Suppressor macrophage (primary cell): ENCODE results near the gene CAPRIN1.
"Not testable (repeated sequence)": the region's sequence is repeated elsewhere in the genome, so short reads cannot be mapped to it uniquely, and the experiment has no call there.

Experiments
- DNase-seq, 4 experiments: peaks; one replicate each; pipeline ENCODE4 v3.0.0-alpha.2; 2020 to 2022

Gene CAPRIN1

GRCh38 chr11:34086554-34087283 is 35.2 kb downstream of the CAPRIN1 start:
- DNase-seq: peak in 2 of 4 experiments; percentile 12 to 30

DNA sequence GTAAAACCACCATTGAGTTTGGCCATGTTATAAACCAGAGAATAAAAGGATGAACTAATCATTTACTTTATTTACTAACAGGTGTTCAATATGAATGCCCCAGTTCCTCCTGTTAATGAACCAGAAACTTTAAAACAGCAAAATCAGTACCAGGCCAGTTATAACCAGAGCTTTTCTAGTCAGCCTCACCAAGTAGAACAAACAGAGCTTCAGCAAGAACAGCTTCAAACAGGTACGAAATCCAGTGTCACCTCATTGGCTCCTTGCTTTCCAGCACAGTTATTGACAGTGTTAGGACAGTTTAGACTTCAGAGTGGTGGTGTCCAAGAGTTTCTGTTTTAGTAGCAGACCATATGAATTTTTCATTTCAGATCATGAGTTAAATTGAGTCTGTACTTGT is 40.3 kb downstream of the CAPRIN1 start:
- DNase-seq: no peak

DNA sequence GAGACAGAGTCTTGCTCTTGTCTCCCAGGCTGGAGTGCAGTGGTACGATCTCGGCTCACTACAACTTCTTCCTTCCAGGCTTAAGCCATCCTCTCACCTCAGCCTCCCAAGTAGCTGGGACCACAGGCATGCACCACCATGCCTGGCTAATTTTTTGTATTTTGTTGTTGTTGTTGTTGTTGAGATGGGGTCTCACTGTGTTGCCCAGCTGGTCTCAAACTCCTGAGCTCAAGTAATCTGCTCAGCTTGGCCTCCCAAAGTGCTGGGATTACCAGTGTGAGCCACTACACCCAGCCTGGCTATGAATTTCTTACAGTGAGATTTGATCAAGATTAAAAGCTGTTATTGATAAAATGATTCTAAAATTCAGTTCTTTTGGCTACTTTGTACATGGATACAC is 43.4 kb downstream of the CAPRIN1 start:
- not testable (repeated sequence) for DNase-seq

DNA sequence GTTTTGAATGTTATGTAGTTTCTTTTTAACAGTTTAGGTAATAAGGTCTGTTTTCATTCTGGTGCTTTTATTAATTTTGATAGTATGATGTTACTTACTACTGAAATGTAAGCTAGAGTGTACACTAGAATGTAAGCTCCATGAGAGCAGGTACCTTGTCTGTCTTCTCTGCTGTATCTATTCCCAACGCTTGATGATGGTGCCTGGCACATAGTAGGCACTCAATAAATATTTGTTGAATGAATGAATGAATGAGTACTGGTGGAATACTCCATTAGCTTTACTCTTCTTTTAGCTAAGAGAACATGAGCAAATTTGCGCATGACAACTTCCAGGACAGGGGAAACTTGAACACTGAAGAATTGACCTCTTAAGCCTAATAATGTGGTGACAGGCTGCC is 47.3 kb downstream of the CAPRIN1 start:
- no peak for DNase-seq

GRCh38 chr11:34104680-34105078 is 53.1 kb downstream of the CAPRIN1 start:
- DNase-seq: peak in 2 of 4 experiments; percentile 10 to 36

- peak; percentile 98 to 100 (median 99) for DNase-seq
These were observed 53.8 kb downstream of the CAPRIN1 start, which contains the start of gene NAT10 for GRCh38 chr11:34105079-34105956. NAT10 (plus strand) TSS chr11:34105629; CDS start chr11:34108226, 2,597 bp downstream.

DNA sequence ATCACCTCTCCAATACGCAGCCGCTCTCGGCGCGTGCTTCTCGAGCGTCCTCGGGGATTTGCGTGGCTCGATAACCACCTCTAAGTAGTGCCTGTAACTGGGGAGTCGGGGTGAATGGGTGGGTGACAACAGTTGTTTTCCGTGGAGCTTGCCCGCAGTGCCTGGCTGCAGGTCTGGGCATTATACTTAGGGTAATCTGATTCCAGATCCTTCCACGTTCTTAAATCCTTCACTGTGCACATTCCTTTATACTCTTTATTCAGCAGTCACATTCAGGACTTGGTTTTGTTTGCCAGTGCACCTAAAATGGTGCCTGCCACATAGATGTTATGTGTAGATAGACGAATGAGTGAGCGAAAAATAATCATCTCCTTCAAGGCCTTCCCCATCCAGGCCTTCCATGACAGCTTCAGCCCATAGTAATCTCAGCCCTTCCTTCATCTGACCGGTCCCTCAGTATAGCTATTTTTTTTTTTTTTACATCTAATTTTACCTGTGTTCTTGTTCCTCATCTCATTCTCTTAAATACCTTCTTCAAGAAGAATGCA is 54.5 kb downstream of the CAPRIN1 start:
- DNase-seq: peak in 2 of 4 experiments; percentile 8

GRCh38 chr11:34111722-34112270 is 60.3 kb downstream of the CAPRIN1 start:
- DNase-seq: no peak

GRCh38 chr11:34114014-34114413 is 62.5 kb downstream of the CAPRIN1 start:
- no peak for DNase-seq

DNA sequence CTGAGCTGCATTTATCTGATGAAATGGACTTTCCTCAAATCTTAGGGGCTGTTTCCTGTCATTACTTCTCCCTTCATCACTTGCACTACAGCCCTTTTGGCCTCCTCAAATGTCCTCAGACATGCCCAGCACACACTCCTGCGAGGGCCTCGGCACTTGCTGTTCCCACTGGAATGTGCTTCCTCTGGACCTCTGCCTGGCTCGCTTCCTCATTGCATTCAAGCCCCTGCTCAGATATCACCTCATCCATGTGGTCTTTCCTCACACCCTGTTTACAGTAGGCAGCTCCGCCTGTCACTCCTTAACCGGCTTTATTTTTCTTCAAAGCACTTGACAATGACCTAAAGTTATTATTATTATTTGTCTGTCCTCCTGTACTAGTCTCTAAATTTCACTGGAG is 62.9 kb downstream of the CAPRIN1 start:
- DNase-seq: no peak

DNA sequence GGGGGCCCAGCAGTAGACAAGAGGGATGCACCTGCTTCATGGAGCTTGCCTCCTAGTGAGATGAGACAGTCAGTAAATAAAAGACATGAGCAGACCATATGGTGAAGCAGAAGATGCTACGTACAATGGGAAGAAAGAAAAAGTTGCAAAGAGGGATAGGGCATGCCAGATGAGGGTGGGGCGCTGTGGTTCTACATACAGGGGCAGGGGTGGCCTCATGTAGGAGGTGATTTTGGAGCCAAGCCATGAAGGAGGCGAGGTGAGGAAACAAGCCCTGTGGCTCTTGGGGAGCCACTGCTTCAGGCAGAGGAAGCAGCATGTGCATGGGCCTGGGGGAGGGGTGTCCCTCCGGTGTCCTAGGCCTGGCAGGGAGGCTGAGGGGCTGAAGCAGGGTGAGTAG is 69.1 kb downstream of the CAPRIN1 start:
- no peak for DNase-seq

GRCh38 chr11:34124885-34125668 is 73.5 kb downstream of the CAPRIN1 start:
- DNase-seq: no peak

DNA sequence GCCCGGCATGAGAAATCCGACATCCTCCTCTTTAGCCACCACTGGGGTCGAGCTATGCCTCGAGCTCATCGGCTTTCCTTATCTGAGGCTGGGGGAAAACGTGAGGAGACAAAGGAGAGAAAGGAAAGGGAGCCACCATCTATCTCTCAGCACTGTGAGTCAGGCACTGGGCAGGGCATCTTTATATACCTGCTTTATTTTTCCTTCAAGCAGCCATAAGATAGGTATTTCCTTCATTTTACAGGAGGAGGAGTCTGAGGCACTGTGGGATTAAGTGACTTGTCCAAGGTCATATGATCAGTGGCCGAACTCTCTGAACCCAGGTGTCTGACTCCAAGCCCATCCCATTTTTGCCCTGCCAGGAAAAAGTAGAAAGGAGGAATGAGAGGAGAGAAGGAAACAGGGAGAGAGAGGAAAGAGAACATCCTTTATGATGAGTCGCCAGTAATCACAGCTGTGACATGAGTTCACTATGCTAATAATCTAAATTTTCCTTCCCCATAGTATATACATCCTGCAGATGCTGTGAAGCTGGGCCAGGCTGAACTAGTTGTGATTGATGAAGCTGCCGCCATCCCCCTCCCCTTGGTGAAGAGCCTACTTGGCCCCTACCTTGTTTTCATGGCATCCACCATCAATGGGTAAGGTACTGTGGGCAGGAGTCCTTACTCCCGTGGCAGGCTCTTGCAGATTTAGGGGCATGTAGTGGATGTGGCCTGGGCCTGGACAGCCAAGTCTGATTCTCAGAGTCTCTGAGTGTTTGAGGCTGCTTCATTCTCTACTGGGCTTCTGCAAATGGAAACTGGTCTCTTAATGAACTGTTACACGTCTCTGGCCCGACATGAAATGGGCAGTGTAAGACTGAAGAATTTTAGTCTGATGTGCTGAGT is 75.7 kb downstream of the CAPRIN1 start:
- DNase-seq: no peak

DNA sequence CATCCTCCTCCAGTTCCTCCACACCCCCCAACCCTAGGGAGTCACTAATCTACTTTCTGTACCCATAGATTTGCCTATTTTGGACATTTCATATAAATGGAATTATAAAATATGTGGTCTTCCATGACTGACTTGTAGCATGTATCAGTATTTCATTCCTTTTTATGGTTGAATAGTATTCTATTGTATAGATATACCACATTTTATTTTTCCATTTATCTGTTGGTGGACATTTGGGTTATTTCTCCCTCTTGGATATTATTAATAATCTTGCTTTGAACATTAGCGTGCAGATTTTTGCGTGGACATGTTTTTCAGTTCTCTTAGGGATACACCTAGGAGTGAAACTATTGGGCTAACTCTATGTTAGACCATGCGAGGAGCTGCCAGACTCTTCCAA is 77.3 kb downstream of the CAPRIN1 start:
- no peak for DNase-seq

- DNase-seq: no peak
These were observed 80.9 kb downstream of the CAPRIN1 start for GRCh38 chr11:34132261-34132965.

DNA sequence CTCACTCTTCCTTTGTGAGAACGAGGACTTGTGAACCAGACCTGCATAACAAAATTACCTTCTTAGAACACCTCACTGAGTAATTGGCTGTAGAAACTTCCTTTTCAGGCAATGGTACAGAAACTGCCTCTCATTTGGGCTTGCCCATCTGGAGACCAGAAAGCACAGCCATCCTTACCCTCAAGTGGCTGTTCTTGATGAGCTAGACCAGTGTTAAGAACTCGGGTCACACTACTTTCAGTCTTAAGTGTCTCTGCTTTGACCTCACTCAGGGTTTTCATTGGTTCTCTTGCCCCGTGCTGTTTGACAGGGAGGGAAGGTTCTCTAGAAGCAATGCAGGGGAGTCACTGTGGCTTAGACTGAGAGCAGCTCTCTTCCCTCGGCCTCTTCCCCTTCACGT is 83.2 kb downstream of the CAPRIN1 start:
- DNase-seq: no peak

DNA sequence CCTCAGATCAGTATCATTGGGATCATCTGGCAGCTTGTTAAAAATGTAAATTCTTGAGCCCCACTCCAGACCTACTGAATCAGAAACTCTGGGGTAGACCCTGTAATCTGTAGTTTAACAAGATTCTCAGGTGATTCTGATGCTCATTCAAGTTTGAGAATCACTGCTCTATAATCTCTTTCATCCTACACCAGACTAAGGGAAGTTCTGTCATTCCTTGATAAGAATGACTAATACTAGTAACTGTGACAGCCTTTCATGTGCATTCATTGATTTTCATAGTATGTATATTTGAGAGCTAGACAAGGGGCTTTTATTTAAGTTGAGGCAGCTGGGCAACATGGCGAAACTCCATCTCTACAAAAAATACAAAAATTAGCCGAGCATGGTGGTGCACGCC is 83.9 kb downstream of the CAPRIN1 start:
- DNase-seq: no peak

GRCh38 chr11:34136420-34136819 is 84.9 kb downstream of the CAPRIN1 start:
- no peak for DNase-seq

DNA sequence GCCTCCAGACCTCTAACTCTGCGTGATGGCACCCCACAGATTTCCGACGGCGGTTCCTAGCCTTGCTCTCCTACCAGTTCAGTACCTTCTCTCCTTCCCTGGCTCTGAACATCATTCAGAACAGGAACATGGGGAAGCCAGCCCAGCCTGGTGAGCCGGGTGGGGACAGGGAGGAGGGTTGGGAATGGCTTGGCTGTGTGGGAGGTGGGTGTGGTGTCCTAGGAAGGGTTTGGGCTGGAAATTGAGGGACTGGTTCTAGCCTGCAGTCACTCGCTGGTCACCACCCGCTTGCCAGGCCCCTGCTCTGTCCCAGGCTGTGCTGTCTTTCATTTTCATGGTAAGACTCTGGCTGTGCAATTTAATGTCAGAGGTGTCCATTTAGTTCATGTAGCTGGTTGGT is 87.8 kb downstream of the CAPRIN1 start:
- no peak for DNase-seq

DNA sequence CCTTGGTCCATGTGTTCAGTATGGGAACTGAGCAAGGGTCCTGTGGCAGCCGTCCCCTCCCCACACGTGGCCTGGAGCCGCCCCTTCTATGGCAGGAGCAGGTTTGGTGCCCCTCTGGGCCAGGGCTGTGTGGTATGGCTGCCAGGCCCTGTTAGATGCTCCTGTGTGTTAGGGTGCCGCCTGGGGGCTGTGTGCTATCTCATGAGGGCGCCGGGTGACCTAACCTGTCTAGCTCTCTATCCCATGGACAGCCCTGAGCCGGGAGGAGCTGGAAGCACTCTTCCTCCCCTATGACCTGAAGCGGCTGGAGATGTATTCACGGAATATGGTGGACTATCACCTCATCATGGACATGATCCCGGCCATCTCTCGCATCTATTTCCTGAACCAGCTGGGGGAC is 88.6 kb downstream of the CAPRIN1 start:
- no peak for DNase-seq

DNA sequence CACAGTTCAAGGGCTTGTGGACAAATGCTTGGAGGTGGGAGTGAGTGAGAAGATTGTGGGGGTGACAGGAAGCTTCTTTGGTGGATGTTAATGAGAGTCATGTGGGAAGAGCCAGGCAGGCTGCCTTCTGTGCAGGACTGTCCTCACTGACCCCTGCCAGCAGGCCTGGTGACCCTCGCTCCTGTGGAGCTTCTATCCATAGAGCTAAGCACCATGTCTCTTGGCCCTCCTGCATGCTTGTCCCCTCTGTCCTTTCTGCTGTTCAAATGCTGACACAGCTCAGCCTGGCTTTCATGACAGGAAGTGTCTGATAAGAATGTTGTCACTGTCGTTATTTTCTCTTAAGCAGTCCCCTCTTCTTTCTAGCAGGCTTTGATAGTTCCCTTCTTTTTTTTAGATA is 91.5 kb downstream of the CAPRIN1 start:
- DNase-seq: no peak
